WERI-Rb-1 (cell line): ENCODE results near the gene DCTN4.

Source experiments
- DNase-seq: peaks from one replicate; pipeline ENCODE4 v3.0.0-alpha.2; 2020
- H3K27ac ChIP-seq: fragments of 250-450 bp; sonication (Bioruptor Pico); 2 replicates; pipeline ENCODE4 v1.5.1; 2020; ENCODE audit warnings: mild to moderate bottlenecking, moderate library complexity
- H3K27me3 ChIP-seq: fragments of 250-450 bp; sonication (Bioruptor Pico); 2 replicates; pipeline ENCODE4 v1.5.1; 2021; ENCODE audit warnings: mild to moderate bottlenecking, low read depth, moderate library complexity; ENCODE audit not compliant: insufficient read depth, severe bottlenecking
- H3K36me3 ChIP-seq: fragments of 250-450 bp; sonication (Bioruptor Pico); 2 replicates; pipeline ENCODE4 v1.5.1; 2020; ENCODE audit warnings: mild to moderate bottlenecking, moderate library complexity
- H3K4me3 ChIP-seq: 2 replicates; pipeline ENCODE4 v1.5.1; 2011; ENCODE audit warnings: low read depth, mild to moderate bottlenecking, control low read depth, low read length
- H3K9me3 ChIP-seq: fragments of 250-450 bp; sonication (Bioruptor Pico); 2 replicates; pipeline ENCODE4 v1.5.1; 2021; ENCODE audit warnings: mild to moderate bottlenecking, moderate library complexity; ENCODE audit not compliant: severe bottlenecking
- TF ChIP-seq, protein P1 (sequence below): IDR thresholded peaks from 2 replicates; pipeline ENCODE4 v1.5.1; 2011; ENCODE audit warnings: low read depth, mild to moderate bottlenecking, control low read depth, inconsistent platforms, low read length

The DCTN4 gene

DNA sequence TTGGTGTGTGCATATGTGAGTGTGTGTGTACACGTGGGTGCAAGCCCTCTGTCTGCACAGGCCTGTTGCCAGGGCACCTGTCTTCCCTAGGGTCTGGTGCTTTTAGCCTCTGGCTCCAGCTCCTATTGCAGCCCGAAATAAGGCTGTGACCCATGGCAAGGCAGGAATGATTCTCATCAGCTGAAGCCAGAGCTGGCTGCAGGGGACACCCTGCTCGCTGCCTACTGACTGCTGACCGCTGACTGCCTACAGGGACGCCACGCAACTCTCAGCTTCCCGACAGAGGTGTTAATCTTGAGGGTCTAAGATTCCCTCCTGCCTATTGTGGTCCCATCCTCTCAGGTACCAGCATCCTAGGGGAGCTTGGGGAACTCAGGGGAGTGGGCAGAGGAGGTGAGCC is 97.7 kb downstream of the DCTN4 start, which contains the start of gene MYOZ3:
TSS of gene MYOZ3 (plus strand) at position 166 of the 400 bp plus-strand sequence. CDS start 1,691 bp downstream, outside the sequence.
- Histone ChIP-seq H3K4me3 (no peak within 1 kb of the TSS), H3K36me3 (no peaks in the 10 kb centered on the region), H3K27me3 (no peaks in the 10 kb centered on the region), H3K27ac (no peak within 1 kb of the TSS), H3K9me3 (no peaks in the 10 kb centered on the region)
- TF ChIP-seq, protein P1, sequence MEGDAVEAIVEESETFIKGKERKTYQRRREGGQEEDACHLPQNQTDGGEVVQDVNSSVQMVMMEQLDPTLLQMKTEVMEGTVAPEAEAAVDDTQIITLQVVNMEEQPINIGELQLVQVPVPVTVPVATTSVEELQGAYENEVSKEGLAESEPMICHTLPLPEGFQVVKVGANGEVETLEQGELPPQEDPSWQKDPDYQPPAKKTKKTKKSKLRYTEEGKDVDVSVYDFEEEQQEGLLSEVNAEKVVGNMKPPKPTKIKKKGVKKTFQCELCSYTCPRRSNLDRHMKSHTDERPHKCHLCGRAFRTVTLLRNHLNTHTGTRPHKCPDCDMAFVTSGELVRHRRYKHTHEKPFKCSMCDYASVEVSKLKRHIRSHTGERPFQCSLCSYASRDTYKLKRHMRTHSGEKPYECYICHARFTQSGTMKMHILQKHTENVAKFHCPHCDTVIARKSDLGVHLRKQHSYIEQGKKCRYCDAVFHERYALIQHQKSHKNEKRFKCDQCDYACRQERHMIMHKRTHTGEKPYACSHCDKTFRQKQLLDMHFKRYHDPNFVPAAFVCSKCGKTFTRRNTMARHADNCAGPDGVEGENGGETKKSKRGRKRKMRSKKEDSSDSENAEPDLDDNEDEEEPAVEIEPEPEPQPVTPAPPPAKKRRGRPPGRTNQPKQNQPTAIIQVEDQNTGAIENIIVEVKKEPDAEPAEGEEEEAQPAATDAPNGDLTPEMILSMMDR, result no peak
- no peak for DNase-seq

DNA sequence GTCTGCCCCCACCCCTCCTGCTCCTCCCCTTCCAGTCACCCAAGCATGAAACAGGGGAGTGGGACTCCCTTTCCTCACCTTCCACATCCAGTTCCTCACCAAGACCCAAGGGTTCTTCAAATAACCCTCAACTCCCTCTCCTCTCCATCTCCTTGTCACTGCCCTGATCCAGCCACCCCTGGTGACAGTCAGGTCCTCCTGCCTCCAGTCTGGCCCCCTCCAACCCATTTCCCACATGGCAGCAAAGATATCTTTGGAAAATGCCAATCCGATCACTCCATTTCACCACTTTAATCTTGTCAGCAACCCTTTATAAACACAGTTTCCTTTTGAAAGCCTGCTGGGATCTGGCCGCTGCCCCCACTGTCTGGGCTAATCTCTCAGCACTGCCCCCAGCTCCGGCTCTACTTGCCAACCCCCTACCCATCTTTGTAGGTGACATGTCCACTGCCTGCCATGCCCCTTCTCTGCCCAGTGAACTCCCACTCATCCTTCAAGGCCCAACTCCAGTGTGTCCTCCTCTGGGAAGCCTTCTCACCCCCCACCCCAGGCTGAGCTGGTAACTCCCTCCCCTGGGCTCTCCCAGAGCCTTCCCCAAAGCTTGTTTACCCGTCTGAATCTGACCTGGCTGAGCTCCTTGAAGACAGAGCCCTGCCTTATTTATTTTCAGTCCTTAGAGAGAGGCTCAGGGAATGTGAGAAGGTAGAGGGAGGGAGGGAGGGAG is 98.5 kb downstream of the DCTN4 start:
- no peak overlapping the region for H3K27ac ChIP-seq
- TF ChIP-seq, protein P1, result no peak
- no peak for DNase-seq

DNA sequence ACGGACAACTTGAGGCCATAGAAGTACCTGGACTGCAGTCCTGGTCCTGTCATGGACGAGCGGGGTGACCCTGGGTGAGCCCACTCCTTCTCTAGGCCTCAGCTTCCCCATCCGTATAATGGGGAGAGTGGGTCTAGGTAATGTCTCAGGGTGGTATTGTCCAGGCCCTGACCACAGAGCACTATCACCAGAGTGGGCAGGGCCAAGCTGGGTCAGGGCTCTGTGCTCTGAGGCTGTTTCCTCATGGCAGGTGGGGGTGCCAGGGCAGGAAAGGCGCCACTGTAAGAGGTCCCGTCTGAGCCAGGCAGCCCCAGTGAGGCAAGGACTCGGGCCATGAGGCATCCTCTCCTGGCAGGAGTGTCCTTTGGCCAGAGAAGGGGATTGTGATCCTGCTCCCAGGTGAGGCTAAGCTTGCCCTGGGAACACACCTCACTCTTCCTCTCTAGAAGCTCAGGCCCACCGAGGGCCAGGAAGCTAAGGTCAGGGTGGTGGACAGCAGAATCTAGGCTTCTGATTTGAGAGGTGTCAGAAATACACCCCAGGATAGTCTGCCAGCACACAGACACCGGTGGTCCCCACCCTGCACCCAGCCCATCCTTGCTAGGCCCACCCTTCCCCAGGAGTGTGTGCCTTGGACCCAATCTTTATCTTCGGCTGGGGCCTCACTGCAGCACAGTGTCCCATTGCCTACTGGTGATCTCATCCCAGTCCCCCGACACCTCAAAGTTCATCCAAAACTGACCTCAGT is 99.3 kb downstream of the DCTN4 start:
- H3K27ac ChIP-seq, result no peak overlapping the region
- H3K27me3 ChIP-seq, result no peaks in the 10 kb centered on the region
- TF ChIP-seq, protein P1, result no peak

More for the DNA sequence above, 98.5 kb downstream of the DCTN4 start:
- no peaks in the 10 kb centered on the region for H3K36me3 ChIP-seq
- H3K4me3 ChIP-seq, result no peak overlapping the region
- H3K9me3 ChIP-seq, result no peaks in the 10 kb centered on the region
- H3K27me3 ChIP-seq, result no peaks in the 10 kb centered on the region

DNA sequence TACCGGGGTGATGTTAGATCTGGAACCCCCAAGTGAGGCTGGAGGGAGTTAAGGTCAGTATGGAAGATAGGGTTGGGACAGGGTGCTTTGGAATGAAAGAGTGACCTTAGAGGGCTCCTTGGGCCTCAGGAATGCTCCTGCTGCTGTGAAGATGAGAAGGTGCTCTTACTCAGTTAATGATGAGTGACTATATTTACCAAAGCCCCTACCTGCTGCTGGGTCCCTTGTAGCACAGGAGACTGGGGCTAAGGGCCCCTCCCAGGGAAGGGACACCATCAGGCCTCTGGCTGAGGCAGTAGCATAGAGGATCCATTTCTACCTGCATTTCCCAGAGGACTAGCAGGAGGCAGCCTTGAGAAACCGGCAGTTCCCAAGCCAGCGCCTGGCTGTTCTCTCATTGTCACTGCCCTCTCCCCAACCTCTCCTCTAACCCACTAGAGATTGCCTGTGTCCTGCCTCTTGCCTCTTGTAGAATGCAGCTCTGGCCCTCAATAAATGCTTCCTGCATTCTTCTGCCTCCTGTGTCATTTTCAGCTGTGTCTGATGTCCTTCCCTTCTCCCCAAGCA is 100.0 kb downstream of the DCTN4 start:
- Histone ChIP-seq H3K27me3 (no peaks in the 10 kb centered on the region), H3K4me3 (no peak overlapping the region), H3K9me3 (no peaks in the 10 kb centered on the region), H3K27ac (no peak overlapping the region), H3K36me3 (no peaks in the 10 kb centered on the region)
- TF ChIP-seq, protein P1, result no peak
- no peak for DNase-seq

More for the DNA sequence above, 99.3 kb downstream of the DCTN4 start:
- Histone ChIP-seq H3K36me3 (no peaks in the 10 kb centered on the region), H3K9me3 (no peaks in the 10 kb centered on the region), H3K4me3 (no peak overlapping the region)
- no peak for DNase-seq
